Iris pigment epithelial cell (primary cell): ENCODE data around the gene OGFR.

Experiments
- DNase-seq: peaks from one replicate; pipeline ENCODE4 v3.0.0-alpha.2; 2011; ENCODE audit warnings: low read depth

OGFR gene

DNA sequence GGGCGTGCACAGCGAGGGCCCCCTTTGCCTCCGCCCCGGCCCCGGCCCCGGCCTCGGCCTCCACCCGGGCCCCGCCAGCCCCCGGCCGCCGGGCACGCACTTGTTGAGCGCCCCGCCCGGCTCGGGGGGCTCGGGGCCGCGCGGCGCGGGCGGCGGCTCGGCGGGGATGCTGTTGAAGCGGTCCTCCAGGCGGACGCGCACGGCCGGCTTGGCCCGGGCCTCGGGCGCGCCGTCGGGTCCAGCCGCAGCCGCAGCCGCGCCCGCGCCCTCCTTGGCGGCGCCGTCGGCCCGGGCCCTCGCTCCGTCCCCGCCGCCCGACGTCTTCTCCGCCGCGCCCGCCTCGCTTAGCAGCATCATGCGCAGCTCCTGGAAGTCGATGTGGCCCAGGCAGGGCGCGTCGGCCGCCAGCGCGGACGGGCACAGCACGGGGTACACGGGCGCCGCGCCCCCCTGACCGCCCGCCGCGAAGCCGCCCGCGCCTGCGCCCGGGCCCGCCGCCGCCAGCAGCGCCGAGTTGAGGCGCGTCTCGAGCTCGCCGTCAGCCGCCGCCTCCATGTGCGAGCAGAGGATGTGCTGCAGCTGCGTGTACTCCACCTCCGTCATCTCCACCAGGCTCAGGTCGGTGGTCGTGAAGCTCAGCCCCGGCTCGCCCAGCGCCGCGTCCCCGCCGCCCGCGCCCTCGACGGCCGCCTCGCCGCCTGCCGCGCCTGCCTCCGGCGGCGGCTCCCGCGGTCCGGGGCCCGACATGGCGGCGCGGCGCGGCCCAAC, 56.5 kb downstream of the OGFR start:
- DNase-seq: peak; percentile 36

- peak; percentile 79 for DNase-seq
Measured at GRCh38 chr20:62861726-62862336, 57.2 kb downstream of the OGFR start, which contains the start of gene TCFL5. Gene TCFL5 (minus strand): TSS chr20:62861822. CDS start chr20:62861670, 152 bp downstream.
